PFSK-1 (cell line): ENCODE measurements around the gene DCUN1D4.

Experiments used
- FOXP2 ChIP-seq: optimal IDR thresholded peaks from 2 replicates; pipeline ENCODE3; 2011; ENCODE audit warnings: borderline replicate concordance, control low read depth, inconsistent platforms; ENCODE audit not compliant: insufficient read depth; ENCODE audit errors: extremely low read length, extremely low read depth
- POLR2AphosphoS5 ChIP-seq: IDR thresholded peaks from 2 replicates; pipeline ENCODE4 v1.6.1; 2012; ENCODE audit warnings: low read depth, mild to moderate bottlenecking, control low read depth, low read length, moderate library complexity
- REST ChIP-seq, 2 experiments: IDR thresholded peaks; 2 replicates each; pipeline versions ENCODE4 v1.6.1 to v1.8.0; 2011 to 2012; ENCODE audit warnings: low read depth in 2 of 2, low read length in 2 of 2, control low read depth in 1 of 2, inconsistent platforms in 1 of 2, mild to moderate bottlenecking in 1 of 2, moderate library complexity in 1 of 2; ENCODE audit not compliant: insufficient read depth in 1 of 2
- SIN3A ChIP-seq: IDR thresholded peaks from 2 replicates; pipeline ENCODE4 v1.6.1; 2012; ENCODE audit warnings: mild to moderate bottlenecking, low read length, moderate library complexity, borderline replicate concordance; ENCODE audit not compliant: insufficient read depth
- TAF1 ChIP-seq: IDR thresholded peaks from 2 replicates; pipeline ENCODE4 v1.6.1; 2012; ENCODE audit warnings: low read length, control low read depth, borderline replicate concordance; ENCODE audit not compliant: insufficient read depth

DNA sequence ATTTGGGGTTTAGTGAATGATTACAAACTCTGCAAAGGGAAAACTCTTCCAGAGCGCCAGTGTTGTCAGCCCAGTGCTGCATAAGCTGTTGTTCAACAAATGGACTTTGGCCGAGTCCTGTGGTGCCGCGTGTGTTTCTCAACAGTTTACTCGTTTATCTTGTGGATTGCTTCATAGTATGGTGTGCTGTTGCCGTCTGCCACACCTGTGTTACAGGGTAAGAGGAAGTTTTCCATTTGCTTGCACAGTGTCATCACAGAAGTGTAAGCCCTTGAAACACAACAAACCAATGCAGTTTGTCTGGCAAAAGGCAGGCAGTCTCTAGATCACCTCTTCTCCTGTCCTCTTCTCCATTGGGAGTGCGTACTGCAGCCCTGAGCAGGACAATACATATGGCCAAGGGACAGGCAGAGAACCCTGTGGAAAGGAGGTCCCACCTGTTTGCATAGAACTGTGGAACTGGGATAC is 66.3 kb downstream of the DCUN1D4 start:
- TF ChIP-seq TAF1 = no peak
- TF ChIP-seq POLR2AphosphoS5 = no peak
- TF ChIP-seq REST (IDR thresholded peaks at IDR 0.05; ENCODE audit: insufficient read depth in 1 of 2, low read depth in 2 of 2, low read length in 2 of 2) = no peak
- no peak for TF ChIP-seq SIN3A
- no peak for TF ChIP-seq FOXP2
